ENCODE data around the gene SASS6.

The SASS6 gene

DNA sequence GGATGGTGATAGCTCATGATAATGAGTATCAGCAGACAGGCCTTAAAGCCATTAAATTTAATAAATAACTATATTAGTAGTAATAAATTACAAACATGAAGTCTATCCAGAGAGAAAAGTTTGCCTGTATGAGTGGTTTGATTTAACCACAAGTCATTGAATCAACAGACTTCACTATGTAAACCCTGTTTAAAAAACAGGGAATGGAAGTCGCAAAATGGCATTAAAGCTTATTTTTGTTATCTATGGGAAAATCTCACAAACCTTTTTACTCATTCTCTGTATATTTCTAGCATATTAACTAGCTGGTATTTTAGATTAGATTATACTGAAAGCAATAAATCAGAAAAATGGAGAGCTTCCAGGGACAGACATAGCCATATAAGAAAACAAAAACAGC lies 45.3 kb downstream of the SASS6 start:
- TF ChIP-seq, protein P1, sequence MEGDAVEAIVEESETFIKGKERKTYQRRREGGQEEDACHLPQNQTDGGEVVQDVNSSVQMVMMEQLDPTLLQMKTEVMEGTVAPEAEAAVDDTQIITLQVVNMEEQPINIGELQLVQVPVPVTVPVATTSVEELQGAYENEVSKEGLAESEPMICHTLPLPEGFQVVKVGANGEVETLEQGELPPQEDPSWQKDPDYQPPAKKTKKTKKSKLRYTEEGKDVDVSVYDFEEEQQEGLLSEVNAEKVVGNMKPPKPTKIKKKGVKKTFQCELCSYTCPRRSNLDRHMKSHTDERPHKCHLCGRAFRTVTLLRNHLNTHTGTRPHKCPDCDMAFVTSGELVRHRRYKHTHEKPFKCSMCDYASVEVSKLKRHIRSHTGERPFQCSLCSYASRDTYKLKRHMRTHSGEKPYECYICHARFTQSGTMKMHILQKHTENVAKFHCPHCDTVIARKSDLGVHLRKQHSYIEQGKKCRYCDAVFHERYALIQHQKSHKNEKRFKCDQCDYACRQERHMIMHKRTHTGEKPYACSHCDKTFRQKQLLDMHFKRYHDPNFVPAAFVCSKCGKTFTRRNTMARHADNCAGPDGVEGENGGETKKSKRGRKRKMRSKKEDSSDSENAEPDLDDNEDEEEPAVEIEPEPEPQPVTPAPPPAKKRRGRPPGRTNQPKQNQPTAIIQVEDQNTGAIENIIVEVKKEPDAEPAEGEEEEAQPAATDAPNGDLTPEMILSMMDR (conservative IDR thresholded peaks at IDR 0.05; ENCODE audit: low read depth, low read length), result no peak
- no peak overlapping the region for H3K4me3 ChIP-seq (ENCODE audit: low read length)
- DNase-seq (ENCODE audit: low read depth), result no peak

- no peak for DNase-seq (ENCODE audit: low read depth)
- no peak overlapping the region for H3K4me3 ChIP-seq (ENCODE audit: low read length)
- TF ChIP-seq, protein P1 (conservative IDR thresholded peaks at IDR 0.05; ENCODE audit: low read depth, low read length), result no peak
These were observed 52.4 kb downstream of the SASS6 start for GRCh38 chr1:100080331-100080730.

GRCh38 chr1:100077531-100077930 lies 55.2 kb downstream of the SASS6 start:
- H3K4me3 ChIP-seq (ENCODE audit: low read length), result no peak overlapping the region
- TF ChIP-seq, protein P1 (conservative IDR thresholded peaks at IDR 0.05; ENCODE audit: low read depth, low read length), result no peak
- peak; percentile 55 for DNase-seq (ENCODE audit: low read depth)

GRCh38 chr1:100076744-100077143 lies 56.0 kb downstream of the SASS6 start:
- no peak overlapping the region for H3K4me3 ChIP-seq (ENCODE audit: low read length)
- DNase-seq (ENCODE audit: low read depth), result no peak
- TF ChIP-seq, protein P1 (conservative IDR thresholded peaks at IDR 0.05; ENCODE audit: low read depth, low read length), result no peak

- TF ChIP-seq, protein P1 (conservative IDR thresholded peaks at IDR 0.05; ENCODE audit: low read depth, low read length), result no peak
- H3K4me3 ChIP-seq (ENCODE audit: low read length), result no peak overlapping the region
- DNase-seq (ENCODE audit: low read depth), result no peak
These were observed 56.4 kb downstream of the SASS6 start for GRCh38 chr1:100076319-100076718.

GRCh38 chr1:100075773-100076172 lies 57.0 kb downstream of the SASS6 start:
- TF ChIP-seq, protein P1 (conservative IDR thresholded peaks at IDR 0.05; ENCODE audit: low read depth, low read length), result no peak
- DNase-seq (ENCODE audit: low read depth), result no peak
- H3K4me3 ChIP-seq (ENCODE audit: low read length), result no peak overlapping the region

GRCh38 chr1:100074604-100075395 lies 57.9 kb downstream of the SASS6 start:
- H3K4me3 ChIP-seq (ENCODE audit: low read length), result no peak overlapping the region
- no peak for DNase-seq (ENCODE audit: low read depth)
- TF ChIP-seq, protein P1 (conservative IDR thresholded peaks at IDR 0.05; ENCODE audit: low read depth, low read length), result no peak

All from retinal pigment epithelial cell (primary cell).